Measurements from ENCODE around the gene LINGO3. TPM values are rescaled to one million over a fixed set of nuclear protein-coding genes. Genes with fewer than 3 reads are reported as not detected.

Gene LINGO3
- total RNA-seq, 1 experiment from 2014 or later, result 2.0 TPM

DNA sequence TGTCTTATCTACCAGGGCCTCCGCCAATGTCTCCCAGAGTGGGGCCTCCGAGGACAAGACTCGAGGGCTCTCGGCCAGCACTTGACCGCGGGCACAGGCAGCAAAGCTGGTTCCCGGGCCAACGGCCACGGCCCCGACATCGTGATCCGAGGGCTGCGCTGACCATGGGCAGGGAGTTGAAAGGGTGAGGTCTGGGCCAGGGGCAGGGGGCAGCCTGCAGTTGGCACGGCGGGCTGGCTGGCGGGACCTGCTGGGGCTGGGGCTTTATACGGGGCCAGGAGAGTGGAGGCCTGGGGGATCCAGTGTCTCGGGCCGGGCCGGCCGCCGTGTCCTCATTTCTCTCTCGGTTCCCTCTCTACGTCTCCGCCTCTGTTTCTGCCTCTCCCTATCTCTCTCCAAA, 9.8 kb upstream of the LINGO3 start:
- Mint-ChIP-seq H3K27me3 (ENCODE audit: low read depth) (peaks cover 9% of the 10 kb centered on the region), H3K4me3 (no peak overlapping the region), H3K36me3 (peaks cover 5% of the 10 kb centered on the region), H3K27ac (no peak overlapping the region), H3K9me3 (peaks cover 9% of the 10 kb centered on the region), H3K4me1 (0 out of 2 replicates have a peak, but pooled peaks cover 2% of the 10 kb centered on the region)
- ChIA-PET CTCF (interaction anchor here (1.3 to 3.0 kb wide), 2 partner anchors 43 to 56 kb away, joined by 4 to 42 read pairs; no protein-coding TSS in a partner anchor), POLR2A (interaction anchor here (0.6 kb wide), 1 partner anchor 551 kb away, joined by 3 read pairs; no protein-coding TSS in a partner anchor)
- TF ChIP-seq ATF1 (CRISPR knock-in tag; IDR thresholded peaks at IDR 0.05) (no peak), ELF4 (CRISPR knock-in tag; IDR thresholded peaks at IDR 0.05; ENCODE audit: low read depth) (no peak), ZNF232 (CRISPR knock-in tag; IDR thresholded peaks at IDR 0.05) (no peak), CREB1 (CRISPR knock-in tag; IDR thresholded peaks at IDR 0.05) (no peak), SMAD4 (CRISPR knock-in tag; IDR thresholded peaks at IDR 0.05) (no peak), ZNF317 (CRISPR knock-in tag; IDR thresholded peaks at IDR 0.05; ENCODE audit: borderline replicate concordance, low read depth) (no peak), MXD4 (CRISPR knock-in tag; IDR thresholded peaks at IDR 0.05; ENCODE audit: borderline replicate concordance) (no peak), SOX15 (CRISPR knock-in tag; IDR thresholded peaks at IDR 0.05) (no peak)
- TF ChIP-seq, protein P1, sequence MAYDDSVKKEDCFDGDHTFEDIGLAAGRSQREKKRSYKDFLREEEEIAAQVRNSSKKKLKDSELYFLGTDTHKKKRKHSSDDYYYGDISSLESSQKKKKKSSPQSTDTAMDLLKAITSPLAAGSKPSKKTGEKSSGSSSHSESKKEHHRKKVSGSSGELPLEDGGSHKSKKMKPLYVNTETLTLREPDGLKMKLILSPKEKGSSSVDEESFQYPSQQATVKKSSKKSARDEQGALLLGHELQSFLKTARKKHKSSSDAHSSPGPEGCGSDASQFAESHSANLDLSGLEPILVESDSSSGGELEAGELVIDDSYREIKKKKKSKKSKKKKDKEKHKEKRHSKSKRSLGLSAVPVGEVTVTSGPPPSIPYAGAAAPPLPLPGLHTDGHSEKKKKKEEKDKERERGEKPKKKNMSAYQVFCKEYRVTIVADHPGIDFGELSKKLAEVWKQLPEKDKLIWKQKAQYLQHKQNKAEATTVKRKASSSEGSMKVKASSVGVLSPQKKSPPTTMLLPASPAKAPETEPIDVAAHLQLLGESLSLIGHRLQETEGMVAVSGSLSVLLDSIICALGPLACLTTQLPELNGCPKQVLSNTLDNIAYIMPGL (CRISPR knock-in tag; IDR thresholded peaks at IDR 0.05), result no peak
- TF ChIP-seq, protein P2, sequence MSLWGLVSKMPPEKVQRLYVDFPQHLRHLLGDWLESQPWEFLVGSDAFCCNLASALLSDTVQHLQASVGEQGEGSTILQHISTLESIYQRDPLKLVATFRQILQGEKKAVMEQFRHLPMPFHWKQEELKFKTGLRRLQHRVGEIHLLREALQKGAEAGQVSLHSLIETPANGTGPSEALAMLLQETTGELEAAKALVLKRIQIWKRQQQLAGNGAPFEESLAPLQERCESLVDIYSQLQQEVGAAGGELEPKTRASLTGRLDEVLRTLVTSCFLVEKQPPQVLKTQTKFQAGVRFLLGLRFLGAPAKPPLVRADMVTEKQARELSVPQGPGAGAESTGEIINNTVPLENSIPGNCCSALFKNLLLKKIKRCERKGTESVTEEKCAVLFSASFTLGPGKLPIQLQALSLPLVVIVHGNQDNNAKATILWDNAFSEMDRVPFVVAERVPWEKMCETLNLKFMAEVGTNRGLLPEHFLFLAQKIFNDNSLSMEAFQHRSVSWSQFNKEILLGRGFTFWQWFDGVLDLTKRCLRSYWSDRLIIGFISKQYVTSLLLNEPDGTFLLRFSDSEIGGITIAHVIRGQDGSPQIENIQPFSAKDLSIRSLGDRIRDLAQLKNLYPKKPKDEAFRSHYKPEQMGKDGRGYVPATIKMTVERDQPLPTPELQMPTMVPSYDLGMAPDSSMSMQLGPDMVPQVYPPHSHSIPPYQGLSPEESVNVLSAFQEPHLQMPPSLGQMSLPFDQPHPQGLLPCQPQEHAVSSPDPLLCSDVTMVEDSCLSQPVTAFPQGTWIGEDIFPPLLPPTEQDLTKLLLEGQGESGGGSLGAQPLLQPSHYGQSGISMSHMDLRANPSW (CRISPR knock-in tag; conservative IDR thresholded peaks at IDR 0.05; ENCODE audit: low read depth), result no peak
- TF ChIP-seq, protein P3, sequence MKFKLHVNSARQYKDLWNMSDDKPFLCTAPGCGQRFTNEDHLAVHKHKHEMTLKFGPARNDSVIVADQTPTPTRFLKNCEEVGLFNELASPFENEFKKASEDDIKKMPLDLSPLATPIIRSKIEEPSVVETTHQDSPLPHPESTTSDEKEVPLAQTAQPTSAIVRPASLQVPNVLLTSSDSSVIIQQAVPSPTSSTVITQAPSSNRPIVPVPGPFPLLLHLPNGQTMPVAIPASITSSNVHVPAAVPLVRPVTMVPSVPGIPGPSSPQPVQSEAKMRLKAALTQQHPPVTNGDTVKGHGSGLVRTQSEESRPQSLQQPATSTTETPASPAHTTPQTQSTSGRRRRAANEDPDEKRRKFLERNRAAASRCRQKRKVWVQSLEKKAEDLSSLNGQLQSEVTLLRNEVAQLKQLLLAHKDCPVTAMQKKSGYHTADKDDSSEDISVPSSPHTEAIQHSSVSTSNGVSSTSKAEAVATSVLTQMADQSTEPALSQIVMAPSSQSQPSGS (CRISPR knock-in tag; IDR thresholded peaks at IDR 0.05; ENCODE audit: borderline replicate concordance, low read depth), result no peak
- TF ChIP-seq, protein P4, sequence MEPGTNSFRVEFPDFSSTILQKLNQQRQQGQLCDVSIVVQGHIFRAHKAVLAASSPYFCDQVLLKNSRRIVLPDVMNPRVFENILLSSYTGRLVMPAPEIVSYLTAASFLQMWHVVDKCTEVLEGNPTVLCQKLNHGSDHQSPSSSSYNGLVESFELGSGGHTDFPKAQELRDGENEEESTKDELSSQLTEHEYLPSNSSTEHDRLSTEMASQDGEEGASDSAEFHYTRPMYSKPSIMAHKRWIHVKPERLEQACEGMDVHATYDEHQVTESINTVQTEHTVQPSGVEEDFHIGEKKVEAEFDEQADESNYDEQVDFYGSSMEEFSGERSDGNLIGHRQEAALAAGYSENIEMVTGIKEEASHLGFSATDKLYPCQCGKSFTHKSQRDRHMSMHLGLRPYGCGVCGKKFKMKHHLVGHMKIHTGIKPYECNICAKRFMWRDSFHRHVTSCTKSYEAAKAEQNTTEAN (CRISPR knock-in tag; IDR thresholded peaks at IDR 0.05), result no peak
- TF ChIP-seq, protein P5, sequence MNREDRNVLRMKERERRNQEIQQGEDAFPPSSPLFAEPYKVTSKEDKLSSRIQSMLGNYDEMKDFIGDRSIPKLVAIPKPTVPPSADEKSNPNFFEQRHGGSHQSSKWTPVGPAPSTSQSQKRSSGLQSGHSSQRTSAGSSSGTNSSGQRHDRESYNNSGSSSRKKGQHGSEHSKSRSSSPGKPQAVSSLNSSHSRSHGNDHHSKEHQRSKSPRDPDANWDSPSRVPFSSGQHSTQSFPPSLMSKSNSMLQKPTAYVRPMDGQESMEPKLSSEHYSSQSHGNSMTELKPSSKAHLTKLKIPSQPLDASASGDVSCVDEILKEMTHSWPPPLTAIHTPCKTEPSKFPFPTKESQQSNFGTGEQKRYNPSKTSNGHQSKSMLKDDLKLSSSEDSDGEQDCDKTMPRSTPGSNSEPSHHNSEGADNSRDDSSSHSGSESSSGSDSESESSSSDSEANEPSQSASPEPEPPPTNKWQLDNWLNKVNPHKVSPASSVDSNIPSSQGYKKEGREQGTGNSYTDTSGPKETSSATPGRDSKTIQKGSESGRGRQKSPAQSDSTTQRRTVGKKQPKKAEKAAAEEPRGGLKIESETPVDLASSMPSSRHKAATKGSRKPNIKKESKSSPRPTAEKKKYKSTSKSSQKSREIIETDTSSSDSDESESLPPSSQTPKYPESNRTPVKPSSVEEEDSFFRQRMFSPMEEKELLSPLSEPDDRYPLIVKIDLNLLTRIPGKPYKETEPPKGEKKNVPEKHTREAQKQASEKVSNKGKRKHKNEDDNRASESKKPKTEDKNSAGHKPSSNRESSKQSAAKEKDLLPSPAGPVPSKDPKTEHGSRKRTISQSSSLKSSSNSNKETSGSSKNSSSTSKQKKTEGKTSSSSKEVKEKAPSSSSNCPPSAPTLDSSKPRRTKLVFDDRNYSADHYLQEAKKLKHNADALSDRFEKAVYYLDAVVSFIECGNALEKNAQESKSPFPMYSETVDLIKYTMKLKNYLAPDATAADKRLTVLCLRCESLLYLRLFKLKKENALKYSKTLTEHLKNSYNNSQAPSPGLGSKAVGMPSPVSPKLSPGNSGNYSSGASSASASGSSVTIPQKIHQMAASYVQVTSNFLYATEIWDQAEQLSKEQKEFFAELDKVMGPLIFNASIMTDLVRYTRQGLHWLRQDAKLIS (CRISPR knock-in tag; IDR thresholded peaks at IDR 0.05; ENCODE audit: borderline replicate concordance), result no peak
- TF ChIP-seq, protein P6, sequence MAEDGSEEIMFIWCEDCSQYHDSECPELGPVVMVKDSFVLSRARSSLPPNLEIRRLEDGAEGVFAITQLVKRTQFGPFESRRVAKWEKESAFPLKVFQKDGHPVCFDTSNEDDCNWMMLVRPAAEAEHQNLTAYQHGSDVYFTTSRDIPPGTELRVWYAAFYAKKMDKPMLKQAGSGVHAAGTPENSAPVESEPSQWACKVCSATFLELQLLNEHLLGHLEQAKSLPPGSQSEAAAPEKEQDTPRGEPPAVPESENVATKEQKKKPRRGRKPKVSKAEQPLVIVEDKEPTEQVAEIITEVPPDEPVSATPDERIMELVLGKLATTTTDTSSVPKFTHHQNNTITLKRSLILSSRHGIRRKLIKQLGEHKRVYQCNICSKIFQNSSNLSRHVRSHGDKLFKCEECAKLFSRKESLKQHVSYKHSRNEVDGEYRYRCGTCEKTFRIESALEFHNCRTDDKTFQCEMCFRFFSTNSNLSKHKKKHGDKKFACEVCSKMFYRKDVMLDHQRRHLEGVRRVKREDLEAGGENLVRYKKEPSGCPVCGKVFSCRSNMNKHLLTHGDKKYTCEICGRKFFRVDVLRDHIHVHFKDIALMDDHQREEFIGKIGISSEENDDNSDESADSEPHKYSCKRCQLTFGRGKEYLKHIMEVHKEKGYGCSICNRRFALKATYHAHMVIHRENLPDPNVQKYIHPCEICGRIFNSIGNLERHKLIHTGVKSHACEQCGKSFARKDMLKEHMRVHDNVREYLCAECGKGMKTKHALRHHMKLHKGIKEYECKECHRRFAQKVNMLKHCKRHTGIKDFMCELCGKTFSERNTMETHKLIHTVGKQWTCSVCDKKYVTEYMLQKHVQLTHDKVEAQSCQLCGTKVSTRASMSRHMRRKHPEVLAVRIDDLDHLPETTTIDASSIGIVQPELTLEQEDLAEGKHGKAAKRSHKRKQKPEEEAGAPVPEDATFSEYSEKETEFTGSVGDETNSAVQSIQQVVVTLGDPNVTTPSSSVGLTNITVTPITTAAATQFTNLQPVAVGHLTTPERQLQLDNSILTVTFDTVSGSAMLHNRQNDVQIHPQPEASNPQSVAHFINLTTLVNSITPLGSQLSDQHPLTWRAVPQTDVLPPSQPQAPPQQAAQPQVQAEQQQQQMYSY (CRISPR knock-in tag; IDR thresholded peaks at IDR 0.05), result no peak
- TF ChIP-seq, protein P7, sequence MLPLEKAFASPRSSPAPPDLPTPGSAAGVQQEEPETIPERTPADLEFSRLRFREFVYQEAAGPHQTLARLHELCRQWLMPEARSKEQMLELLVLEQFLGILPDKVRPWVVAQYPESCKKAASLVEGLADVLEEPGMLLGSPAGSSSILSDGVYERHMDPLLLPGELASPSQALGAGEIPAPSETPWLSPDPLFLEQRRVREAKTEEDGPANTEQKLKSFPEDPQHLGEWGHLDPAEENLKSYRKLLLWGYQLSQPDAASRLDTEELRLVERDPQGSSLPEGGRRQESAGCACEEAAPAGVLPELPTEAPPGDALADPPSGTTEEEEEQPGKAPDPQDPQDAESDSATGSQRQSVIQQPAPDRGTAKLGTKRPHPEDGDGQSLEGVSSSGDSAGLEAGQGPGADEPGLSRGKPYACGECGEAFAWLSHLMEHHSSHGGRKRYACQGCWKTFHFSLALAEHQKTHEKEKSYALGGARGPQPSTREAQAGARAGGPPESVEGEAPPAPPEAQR (CRISPR knock-in tag; IDR thresholded peaks at IDR 0.05), result no peak
- no peak for ATAC-seq
- DNase-seq (ENCODE audit: low spot score), result no peak
